CD4-positive, alpha-beta T cell treated with Interleukin-17A for 1 hour (primary cell): ENCODE measurements around the gene IFITM10.
A peak's percentile ranks its signal among the peaks of the same experiment; 100 is the strongest.
"Not testable (repeated sequence)": the region's sequence is repeated elsewhere in the genome, so short reads cannot be mapped to it uniquely, and the experiment has no call there.

ENCODE experiments used
- DNase-seq: peaks from one replicate; pipeline ENCODE4 v3.0.0-alpha.2; 2020

Gene IFITM10

DNA sequence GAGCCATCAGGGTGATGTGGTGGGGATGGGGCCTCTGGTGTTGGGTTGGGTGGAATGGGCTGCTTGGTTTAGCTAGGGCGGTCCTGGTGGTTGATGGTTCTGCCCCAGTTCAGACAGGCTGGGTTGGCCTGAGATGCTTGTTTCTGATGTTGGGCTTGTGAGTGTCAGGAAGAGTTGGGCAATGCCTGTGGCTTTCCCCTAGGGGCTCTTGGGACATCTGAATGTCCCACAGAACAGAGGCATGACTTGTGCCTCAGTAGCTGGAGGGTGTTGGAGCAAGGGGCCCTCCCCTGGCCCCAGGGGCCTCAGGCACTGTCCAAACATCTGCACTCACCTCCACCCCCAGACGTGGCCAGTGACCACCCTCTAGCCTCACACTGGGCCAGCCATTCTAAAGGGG is 27.3 kb upstream of the IFITM10 start:
- no peak for DNase-seq

DNA sequence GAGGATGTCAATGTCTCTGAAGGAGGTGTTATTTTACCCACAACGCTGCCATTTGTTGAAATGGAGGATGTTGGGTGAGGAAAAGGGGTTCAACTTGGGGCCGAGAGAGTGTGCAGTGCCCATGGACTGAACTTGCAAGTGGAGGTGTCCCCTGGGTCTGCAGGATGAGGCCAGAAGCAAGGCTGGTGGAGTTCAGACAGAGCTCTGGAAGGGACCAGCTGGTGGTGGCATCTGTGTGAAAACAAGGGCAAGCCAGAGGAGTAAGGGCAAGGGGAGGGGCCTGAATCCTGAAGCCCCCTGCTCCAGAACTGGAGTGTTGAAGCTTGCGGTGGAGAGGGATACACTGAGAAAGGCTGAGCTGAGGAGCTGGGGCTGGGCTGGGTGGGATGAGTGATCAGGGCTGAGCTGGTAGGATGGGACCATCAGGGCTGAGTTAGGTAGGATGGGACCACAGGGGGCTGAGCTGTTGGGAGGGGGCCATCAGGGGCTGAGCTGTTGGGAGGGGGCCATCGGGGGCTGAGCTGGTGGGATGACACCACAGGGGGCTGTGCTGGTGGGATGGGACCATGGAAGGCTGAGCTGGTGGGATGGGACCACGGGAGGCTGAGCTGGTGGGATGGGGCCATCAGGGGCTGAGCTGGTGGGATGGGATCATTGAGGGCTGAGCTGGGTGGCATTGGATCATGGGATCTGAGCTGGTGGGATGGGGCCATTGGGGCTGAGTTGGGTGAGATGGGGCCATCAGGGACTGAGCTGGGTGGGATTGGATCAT is 26.7 kb upstream of the IFITM10 start:
- DNase-seq: no peak

DNA sequence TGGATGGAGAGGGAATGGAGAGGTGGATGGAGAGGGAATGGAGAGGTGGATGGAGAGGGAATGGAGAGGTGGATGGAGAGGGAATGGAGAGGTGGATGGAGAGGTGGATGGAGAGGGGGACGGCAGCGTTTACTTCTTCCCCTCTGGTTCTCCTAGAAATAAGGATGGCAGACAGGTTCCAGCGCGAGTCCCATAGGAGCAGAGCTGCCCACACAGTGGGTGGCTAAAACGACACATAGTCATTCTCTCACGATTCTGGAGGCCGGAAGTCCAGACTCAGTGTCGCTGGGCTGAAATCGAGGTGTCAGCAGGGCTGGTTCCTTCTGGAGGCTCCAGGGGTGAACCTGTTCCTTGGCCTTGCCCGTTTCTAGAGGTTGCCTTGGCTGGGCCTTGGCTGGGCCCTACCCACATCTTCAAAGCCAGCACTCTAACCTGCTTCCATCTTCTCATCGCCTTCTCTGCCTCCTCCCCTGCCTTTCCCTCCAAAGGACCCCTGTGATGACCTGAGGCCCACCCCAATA is 26.0 kb upstream of the IFITM10 start:
- DNase-seq: no peak

DNA sequence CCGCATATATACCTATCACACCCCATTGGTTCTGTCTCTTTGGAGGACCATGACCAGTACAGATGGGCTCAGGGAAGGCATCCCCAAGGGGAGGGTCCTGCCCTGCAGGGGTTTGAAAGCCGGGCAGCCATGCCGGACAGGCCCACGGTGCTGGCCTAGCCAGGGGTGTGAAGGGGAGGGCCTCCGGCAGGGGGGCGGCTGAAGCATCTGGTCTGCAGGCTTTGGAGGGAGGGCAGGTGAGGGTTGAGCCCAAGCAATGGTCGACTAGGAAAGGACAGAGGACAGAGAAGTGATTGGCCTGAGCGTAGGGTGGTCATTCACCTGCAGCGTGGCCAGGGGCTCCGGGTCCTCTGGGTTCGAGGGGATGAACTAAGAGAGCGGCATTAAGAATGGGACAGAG is 24.5 kb upstream of the IFITM10 start:
- DNase-seq: no peak

DNA sequence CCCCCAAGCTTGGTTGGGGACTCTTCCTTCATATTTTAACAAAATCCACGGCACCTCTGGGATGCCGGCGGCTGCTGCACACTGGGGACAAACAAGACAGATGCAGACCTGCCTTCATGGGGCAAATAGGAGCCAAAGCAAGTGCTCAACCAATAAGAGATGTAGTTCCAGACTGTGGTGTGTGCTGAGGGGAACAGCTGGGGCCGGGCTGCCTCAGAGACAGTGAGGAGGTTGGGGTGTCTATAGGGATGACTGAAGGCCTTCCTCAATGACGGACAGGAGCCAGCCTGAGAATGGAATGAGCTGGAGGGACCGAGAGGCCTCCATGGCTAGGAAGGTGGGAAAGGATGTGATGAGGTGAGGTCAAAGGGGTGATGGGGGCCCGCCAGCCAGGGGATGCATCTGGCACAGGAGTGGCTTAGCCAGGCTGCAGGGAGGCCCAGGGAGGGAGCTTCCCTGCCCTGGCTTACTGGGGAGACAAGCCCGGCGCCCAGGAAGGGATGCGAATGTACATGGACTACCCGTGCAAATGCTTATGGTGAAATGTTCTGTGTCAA is 23.7 kb upstream of the IFITM10 start:
- DNase-seq: no peak

DNA sequence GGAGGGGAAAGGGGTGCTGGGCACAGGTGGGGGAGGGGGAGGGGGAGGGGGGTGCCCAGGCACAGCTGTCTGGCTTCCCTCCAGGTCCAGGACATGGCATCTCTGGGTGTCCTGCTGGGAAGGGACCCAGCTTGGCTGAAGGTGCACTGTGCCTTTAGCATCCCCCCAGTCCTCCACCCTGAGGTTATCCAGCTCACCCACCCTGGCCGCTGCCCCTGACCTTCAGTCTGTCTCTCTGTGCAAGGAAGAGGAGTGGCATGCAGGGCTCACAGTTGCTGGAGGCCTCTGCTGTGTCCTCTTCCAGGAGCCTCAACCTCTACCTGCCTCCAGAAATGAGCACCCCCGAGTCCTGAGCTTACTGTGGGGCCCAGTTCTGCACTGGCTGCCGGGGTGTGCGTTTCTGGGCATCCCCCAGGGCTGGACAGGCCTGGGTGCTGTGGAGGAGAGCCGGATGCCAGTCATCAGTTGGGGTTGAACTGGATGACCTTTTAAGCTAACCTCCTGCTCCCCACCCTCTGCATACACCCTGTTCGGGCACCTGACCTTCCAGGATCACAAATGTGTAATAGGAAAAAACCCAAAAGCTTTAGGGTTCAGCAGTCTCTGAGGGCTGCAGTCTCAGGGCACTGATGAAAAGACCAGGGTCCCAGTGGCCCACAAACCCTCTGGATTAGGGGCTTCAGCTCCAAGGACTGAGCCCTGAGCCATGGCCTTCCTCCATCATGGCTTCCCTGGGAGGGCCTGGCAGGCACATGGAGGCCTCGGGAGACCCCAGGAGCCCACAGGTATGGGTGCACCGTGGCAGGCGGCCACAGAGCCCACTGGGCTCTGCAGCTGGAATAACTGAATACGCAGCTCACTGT is 23.0 kb upstream of the IFITM10 start:
- DNase-seq: no peak

DNA sequence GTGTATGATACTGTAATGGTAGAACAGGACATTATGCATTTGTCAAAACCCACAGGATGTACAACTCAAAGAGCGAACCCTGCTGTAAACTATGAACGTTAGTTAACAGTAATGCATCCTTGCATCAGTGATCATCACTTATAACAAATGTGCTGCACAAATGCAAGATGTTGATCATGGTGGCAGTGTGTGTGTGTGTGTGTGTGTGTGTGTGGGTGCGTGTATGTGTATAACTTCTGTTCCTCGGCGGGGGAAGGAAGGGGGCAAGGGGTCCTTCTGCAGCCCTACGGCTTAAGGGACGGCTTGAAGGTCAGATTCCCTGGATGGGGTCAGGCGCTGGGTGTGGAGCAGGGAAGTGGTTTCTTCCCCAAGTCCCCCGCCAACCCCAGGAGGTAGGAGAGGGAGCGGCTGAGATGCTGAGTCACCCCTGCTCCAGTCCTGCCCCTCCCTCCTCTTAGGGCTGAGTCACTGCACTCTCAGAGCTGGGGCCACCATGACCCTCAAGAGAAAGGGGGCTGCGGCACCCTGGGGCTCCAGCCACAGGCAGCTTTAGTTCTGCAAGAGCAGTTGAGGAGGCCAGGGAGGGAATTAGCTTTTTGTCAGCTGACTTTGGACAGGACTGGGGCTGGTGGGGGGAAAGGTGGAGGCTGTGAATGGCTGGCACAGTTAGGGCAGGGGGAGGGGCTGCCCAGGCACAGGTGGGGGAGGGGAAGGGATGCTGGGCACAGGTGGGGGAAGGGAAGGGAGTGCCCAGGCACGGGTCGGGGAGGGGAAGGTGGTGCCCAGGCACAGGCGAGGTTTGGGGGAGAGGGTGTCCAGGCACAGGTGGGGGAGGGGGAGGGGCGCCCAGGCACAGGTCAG is 22.1 kb upstream of the IFITM10 start:
- DNase-seq: peak; percentile 48

DNA sequence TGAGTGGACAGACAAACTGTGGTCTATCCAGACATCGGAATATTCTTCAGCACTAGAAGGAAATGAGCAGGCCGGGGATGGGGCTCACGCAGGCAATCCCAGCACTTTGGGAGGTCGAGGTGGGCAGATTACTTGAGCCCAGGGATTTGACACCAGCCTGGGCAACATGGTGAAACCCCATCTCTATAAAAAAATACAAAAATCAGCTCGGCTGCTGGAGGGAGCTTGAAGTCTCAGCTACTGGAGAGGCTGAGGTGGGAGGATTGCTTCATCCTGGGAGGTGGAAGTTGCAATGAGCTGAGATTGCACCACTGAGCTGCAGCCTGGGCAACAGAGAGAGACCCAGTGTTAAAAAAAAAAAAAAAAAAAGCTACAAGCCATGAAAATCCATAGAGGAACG is 21.3 kb upstream of the IFITM10 start:
- DNase-seq: no peak

DNA sequence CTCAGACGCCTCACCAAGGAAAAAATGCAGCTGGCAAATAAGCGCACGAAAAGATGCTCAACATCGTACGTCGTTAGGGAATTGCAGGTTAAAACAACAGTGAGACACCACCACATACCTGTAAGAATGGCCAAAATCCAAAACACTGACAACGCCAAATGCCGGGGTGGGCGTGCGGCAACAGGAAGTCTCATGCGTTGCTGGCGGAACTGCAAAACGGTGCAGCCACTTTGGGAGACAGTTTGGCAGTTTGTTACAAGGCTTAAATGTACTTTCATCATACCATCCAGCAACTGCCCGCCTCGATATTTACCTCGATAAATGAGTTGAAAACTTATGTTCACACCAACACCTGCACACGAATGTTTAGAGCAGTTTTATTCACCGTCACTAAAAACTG is 20.9 kb upstream of the IFITM10 start:
- DNase-seq: no peak

DNA sequence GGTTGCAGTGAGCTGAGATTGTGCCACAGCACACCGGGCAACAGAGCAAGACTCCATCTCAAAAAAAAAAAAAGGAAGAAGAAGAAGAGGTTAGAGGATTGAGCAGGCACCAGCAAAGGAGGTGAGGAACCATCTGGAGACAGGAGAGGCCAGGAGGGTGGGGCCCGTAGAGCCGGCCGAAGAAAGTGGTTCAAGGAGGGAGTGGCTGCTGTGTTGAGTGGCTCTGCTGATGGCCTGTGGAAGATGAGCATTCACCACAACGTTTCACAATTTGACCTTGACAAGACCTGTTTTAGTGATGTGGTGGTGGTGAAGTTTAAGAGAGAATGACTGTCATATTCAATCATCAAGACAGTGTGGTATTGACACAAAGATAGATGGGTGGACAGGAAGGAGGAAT is 20.1 kb upstream of the IFITM10 start:
- no peak for DNase-seq

DNA sequence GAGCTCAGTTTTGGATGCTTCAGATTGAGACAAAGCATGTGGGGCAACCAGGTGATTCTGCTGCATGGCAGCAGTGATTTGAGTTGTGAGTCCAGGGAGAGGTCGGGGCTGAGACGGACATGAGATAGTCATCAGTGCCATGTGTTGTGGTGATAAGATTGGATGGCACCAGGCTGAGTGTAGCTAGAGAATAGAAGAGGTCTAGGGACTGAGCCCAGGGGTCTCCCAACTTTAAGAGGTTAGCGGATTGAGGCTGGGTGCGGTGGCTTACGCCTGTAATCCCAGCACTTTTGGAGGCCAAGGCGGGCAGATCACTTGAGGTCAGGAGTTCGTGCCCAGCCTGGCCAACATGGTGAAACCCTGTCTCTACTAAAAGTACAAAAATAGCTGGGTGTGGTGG is 19.7 kb upstream of the IFITM10 start:
- DNase-seq: no peak

DNA sequence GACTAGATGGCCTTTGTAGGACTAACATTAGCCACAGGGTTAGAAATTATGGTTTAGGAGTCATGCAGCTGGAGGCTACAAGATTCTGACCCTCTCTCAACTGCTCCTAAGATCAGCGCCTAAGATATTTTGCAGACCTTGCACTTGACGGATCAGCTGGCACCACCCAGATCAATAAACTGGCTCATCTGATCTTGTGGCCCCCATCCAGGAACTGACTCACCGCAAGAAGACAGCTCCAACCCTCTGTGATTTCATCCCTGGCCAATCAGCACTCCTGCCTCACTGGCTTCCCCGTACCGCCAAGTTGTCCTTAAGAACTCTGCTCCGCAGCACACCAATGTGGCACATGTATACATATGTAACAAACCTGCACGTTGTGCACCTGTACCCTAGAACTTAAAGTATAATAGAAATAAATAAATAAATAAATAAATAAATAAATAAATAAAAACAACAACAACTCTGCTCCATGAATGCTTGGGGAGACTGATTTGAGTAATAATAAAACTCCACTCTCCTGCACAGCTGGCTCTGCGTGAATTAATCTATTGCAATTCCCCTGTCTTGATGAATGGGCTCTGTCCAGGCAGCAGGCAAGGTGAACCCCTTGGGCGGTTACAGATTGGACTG is 19.0 kb upstream of the IFITM10 start:
- DNase-seq: not testable (repeated sequence)

DNA sequence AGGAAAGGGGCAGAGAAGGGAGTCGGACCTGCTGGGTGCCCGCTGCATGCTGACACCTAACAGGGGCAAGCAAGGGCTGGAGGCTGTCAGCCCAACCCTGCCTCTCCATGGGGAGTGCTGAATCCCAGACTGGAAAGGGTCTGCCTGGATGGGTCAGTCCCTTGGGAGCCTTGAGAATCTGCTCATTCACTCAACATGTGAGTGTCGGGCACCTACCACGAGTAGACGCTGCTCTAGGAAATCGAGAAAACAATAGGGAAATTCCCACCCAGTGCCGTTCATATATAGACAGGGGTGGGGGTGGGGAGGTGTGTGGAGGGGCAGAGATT is 17.7 kb upstream of the IFITM10 start:
- no peak for DNase-seq

DNA sequence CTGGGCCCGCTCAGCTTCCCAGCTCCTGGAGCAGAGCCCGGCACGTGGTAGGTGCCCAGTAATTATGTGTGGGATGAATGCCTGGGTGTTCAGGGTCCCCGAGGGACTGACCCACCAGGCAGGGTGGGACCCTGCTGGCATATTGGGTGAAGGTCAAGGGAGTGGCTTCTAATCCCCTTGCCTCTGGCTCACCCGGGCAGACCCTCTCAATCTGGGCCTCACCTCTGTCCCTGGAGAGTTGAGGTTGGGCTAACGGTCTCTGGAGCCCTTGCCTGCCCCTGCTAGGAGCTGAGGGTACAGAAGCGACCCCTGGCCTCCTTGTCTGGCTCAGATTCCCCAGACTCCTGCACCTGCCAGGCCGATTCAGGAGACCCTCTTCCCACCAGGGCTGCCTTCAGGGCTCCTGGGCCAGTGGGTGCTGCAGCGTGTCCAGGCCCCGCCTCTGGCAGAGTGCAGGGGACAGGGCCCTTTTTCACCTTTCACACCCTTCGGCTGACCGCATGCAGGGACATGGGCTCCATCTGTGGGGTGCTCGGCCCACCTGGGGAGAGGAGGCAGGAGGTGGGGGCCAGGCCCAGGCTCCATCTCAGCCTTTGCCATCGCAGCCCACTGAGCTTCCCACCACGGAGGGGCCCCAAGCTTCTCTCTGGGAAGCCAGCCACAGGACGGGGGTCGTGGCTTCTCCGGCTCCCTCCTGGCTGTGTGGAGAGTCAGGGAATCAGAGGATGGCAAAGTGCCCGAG is 17.2 kb upstream of the IFITM10 start:
- no peak for DNase-seq

DNA sequence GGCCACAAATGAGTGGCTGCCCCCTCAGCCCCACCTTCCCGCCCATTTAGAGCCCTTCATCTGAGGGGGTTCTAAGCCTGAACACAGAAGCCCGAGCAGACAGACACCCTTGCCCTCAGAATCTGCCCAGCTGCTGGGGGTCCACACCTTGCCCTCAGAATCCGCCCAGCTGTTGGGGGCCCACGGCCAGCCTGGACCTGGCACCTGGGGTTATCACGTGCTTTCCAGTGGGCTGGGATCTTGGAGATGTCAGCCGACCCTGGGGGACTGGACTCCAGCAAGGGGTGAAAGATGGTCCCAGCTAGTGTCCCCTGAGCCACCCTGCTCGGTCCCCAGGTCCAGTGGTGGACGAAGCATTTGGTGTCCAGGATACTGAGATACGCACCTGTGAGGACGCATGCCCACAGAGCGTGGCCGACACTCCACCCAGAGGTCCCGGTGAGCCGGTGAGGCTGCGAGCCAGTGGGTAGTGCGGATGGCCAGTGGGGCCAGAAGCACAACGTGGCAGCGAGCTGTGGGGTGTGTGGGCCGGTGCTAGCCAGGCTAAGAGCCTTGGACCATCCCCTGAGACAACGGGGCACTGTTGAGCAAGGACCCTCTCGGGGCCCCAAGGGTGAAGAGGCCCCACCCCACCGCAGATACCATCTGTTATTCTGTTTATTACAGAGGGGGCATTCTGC is 16.5 kb upstream of the IFITM10 start:
- no peak for DNase-seq

DNA sequence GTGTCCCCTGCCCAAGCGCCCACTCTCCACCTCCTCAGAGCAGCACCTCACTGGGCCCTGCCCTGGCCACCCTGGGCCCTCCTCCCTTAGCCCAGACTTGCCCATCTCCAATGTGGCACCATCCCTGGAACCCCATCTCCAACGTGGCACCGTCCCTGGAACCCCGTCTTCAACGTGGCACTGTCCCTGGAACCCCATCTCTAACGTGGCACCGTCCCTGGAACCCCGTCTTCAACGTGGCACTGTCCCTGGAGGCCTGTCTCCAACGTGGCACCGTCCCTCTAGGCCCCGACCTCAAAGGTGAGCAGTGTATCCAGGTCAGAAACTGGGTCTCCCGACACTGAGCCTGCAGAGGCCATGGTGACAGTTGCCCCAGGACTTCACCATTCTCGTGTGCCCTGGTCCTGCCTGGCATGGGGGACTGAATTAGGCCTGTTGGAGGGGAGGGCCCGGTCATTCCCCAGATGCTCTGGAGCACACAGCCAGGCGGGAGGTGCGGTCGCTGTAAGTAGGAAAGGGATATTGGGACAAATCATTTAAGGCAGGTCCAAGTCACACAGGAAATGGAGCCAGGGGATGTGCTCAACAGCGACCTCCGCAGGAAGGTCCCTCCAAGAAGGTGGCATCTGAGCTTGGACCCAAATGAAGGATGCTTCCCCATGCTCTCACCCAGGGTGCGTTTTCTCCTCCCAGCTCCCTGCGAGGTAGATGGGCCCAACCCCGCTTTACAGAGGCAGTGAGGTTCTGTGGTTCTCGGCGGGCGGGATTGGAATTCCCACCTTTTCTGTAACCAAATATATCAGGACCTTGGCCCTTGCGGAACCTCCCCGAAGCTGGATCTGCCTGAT is 15.7 kb upstream of the IFITM10 start:
- no peak for DNase-seq

DNA sequence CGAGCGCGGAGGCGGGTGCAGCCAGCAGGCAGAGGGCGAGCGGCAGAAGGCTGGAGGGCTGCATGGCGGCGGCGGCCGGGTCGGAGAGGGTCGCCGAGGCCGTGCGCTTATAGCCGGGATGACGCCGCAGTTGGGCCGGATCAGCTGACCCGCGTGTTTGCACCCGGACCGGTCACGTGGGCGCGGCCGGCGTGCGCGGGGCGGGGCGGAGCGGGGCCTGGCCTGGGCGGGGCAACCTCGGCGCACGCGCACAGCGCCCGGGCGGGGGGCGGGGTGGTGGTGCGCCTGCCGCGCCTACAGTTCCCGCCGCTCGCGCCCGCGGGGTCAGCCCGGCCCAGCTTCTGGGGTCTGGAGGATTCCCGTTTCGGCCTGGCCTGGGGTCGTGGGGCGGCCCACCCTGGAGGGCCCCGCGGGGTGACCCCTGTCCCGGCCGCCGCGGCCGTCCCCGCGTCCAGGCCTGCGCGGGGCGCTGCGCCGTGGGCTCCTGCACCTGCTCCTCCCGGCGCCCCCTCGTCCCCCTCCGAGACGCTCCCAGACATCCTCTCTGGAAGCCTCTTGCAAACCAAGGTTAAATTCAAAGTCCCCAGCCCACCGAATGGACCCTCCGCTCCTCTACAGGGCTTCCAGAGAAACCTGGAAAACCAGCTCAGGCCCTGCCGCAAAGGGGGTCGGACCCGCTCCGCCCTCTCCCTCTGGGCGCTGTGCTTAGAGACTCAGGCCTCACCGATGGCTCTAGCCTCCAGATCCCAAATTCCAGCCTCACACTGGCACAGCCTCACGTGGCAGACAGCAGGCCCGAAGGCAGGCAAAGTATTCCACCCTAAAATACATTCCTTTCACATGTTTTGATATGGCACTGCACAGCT is 13.6 kb upstream of the IFITM10 start, which contains the start of gene CTSD:
CTSD (minus strand) TSS at position 132 of the 866 bp plus-strand sequence; CDS start at position 64, 68 bp downstream.
- peak; percentile 84 for DNase-seq

DNA sequence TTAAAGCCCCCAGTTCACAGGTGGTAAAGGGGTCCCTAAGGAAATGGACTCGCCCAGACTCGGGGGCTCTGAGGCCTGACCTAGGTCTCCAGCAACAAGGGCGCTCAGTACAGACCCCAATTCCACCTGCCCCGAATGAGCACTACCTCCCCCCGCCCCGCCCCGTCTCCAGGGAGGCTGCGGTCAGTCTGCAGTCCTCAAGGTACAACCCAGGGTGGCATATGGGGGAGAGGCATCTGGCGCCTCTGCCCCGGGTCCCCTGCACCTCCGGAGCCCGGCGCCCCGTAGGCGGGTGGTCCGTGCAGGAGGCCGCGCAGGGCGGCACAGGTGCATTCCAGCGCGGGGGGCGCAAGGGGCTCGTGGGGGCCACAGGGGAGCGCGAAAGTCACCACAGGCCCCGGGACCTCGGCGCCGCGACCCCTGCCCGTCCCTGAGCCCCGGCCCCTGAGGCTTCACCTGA is 13.0 kb upstream of the IFITM10 start:
- DNase-seq: no peak
